GM19395 (cell line): ENCODE measurements around the gene RFX4.
"Not testable (repeated sequence)": the region's sequence is repeated elsewhere in the genome, so short reads cannot be mapped to it uniquely, and the experiment has no call there.

ENCODE experiments used
- ATAC-seq: cut with Tn5 transposase; IDR thresholded peaks from one replicate; pipeline ENCODE4 v1.9.1; 2021; ENCODE audit warnings: mild to moderate bottlenecking, moderate library complexity; ENCODE audit not compliant: unreplicated experiment

RFX4 gene

DNA sequence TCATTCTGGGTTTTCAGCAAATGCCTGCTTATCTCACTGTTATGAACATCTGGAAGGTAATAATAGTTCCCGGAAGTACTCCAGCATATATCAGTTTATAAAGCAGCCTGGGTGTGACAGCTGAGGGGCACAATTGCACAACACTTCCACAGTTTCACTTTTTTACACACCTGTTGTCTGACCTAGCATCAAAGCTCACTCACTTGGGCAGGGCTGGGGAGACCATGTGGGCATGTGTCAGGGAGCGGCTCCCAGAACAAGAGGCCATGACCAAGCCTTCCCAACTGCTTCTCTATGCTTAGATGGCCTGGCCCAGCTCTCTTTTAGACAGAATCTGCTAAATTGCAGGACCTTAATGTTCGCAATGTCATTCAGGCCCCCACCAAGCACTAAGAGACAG is 140.6 kb downstream of the RFX4 start:
- no peak for ATAC-seq

- no peak for ATAC-seq
These were observed 141.3 kb downstream of the RFX4 start for GRCh38 chr12:106724116-106724515.

DNA sequence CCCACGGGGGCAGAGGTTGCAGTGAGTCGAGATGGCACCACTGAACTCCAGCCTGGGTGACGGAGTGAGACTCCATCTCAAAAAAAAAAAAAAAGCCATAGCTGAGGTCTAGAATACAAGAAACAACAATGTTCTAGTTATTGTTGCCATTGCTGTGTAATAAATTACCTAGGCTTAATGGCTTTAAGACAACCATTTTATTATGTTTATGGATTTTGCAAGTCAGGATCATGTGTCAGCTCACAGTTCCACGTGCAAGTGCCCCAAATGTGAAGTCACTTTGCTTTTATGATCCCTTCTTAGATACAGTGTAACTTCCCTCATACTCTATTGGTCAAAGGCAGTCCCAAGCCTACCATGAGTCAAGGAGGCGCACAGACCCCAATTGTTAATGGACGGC is 142.1 kb downstream of the RFX4 start:
- ATAC-seq: no peak

GRCh38 chr12:106726603-106727202 is 143.9 kb downstream of the RFX4 start:
- not testable (repeated sequence) for ATAC-seq

- no peak for ATAC-seq
These were observed 146.8 kb downstream of the RFX4 start for GRCh38 chr12:106729611-106730010.

DNA sequence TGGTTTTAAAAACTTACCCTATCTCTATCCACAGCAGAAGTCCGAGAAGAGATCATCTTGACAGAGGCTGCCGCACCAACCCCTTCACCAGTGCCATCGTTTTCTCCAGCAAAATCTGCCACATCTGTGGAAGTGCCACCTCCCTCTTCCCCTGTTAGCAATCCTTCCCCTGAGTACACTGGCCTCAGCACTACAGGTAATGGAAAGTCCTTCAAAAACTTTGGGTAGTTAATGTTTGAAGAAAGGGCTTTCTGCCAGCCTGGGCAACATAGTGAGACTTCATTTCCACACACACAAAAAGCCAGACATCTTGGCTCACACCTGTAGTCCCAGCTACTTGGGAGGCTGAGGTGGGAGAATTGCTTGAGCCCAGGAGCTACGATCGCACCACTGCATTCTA is 150.1 kb downstream of the RFX4 start:
- no peak for ATAC-seq

DNA sequence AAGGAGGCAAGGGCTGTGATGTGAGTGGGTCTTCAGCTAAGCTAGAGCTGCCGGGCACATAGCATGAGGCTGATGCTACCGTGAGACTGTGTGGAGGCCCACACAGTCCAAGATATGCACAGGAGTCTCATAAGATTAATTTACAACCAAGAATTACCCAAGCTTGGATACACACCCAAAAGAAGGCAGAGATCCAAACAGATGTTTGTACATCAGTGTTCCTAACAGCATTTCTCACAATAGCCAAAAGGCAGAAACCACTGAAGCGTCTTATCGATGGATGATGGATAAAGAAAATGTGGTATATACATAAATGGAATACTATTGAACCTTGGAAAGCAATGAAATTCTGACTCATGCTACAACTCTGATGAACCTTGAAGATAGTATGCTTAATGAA is 150.9 kb downstream of the RFX4 start:
- no peak for ATAC-seq

DNA sequence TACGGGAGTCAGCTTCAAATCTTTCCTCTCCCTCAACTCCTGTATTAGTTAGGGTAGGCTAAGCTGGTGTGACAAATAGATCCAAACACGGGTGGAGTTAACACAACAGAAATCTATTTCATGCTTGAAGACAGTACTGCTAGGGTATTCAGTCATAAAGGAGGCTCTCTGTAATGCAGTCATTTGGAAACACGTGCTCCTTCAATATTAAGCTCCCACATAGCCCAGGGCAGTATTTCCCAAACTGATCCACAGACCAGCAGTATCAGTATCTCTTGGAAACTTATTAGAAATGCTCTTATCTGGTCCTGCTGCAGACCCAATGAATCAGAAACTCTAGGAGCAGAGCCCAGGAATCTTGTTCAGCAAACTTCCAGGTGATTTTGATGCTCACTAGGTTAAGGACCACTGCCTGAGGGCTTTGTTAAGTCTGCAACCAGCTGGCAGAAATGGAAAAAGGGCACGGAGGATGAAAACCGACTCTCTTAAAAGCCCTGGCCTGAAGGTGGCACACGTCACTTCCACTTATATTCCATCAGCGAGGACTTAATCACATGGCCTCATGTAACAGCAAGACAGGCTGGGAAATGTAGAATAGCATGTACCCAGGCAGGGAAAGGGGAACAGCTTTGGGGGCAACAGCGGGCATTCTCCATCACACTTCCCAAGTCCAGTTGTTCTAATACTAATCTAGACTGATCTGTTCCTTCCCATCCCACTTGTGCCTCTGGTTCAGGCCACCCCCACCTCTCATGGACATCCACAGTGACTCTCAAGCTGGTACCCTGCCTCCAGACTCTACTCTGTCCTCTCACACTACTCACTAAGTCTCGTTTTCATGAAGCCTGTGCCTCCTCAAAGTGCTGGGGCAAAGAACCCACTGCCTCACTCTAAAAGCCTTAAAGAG is 153.5 kb downstream of the RFX4 start:
- ATAC-seq: no peak

DNA sequence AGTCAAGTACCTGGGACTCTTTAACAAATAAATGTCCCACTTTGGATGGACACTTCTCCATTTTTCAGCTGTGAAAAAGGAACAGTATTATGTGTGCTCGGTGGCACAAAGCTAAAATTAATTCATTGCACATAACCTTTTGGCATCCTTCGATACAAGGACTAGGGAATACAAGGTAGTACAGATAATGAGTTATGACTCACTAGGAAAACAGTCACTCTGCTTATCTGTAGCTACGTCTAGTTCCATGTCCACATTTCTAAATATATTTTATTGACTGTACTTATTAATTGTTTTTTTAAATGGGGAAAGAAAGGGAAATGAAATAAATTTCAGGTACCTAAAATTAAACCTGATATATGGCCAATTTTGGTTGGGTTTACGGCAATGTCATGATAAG is 156.5 kb downstream of the RFX4 start:
- no peak for ATAC-seq

DNA sequence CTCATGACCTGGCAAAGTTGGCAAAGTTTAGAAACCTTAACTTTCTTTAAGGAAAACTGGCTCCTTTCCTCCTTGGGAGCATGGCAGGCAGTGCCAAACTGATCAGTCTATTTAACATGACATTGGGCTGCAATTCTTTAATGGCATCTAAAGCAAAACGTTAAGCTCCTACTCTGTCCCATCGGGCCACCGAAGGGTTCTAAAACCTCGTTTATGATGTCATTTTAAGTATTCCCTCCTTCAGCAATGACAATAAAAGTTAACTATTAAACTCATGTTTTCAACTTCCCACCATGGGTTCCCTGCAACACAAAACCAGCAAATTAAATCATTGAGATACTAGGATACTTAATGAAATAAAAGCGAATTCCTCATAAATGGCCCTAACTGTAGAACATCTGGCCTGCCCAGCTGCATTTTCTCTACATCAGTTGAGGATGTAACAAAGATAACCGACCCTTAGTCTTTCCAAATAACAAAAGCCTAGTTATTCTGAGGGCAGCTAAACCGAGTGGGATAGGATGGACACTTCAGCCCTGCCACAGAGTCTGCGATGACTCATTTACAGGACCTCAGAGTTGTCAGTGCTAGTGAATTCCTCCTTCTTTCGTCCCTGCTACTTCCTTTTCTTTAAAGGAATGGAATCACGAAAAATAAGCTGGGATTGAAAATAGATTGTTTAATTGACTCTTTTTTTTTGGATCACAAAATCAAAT is 157.2 kb downstream of the RFX4 start:
- no peak for ATAC-seq

DNA sequence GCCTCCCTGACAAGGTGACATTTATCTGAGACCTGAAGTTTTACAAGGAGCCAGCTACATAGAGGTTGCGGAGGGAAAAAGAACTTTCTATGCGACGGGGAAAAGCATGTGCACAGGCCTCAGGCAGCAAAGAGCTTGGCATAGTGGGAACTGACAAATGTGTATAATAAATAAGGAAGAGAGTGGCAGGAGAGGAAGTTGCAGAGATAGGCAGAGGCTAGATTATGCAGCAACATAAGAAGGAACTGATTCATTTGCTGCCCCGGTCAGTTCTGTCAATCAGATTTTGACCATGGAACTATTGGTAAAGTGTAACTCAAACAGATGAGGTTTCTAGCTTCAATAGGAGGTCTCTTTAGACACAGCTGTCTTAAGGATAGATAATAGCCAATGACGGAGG is 158.0 kb downstream of the RFX4 start:
- no peak for ATAC-seq

GRCh38 chr12:106741247-106741646 is 158.4 kb downstream of the RFX4 start:
- no peak for ATAC-seq

- no peak for ATAC-seq
These were observed 160.6 kb downstream of the RFX4 start for GRCh38 chr12:106743270-106743988.

DNA sequence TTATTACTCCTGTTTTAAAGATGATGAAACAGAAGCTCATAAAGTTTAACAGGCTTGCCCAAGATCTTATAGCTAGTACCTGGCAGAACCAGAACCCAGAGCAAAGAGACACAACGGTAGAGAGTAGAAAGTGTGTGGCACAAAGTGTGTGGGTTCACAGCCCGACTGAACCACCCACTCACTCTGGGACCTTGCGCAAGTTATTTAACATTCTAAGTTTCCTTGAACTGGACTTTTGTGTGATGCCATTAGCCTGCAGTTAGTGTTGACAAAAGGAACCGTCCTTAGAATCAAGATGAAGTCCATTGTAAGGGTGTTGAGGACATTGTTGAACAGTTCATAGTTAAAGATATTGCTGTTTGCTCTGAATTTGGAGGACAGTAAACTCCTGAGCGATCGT is 161.8 kb downstream of the RFX4 start:
- no peak for ATAC-seq

- no peak for ATAC-seq
These were observed 162.5 kb downstream of the RFX4 start for GRCh38 chr12:106745181-106745745.

- ATAC-seq: no peak
These were observed 165.2 kb downstream of the RFX4 start for GRCh38 chr12:106747973-106748436.

DNA sequence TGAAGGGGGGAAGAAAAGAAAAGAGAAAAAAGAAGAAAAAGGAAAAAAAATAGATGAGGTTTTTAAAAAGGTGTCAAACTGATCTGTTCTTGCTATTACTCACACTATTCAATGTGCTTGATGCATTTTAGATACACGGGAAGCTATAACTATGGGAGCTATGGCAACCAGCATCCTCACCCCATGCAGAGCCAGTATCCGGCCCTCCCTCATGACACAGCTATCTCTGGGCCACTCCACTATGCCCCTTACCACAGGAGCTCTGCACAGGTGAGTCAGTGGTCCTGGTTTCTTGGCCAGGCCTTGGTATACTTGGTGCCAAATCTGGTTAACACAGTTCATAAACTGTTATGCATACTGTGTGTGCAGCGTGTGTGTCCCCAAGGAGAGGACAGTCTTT is 167.7 kb downstream of the RFX4 start:
- no peak for ATAC-seq

- peak; percentile 97 for ATAC-seq
These were observed 170.7 kb downstream of the RFX4 start for GRCh38 chr12:106753526-106753925.

- no peak for ATAC-seq
These were observed 171.5 kb downstream of the RFX4 start for GRCh38 chr12:106754331-106754730.

GRCh38 chr12:106757623-106758348 is 175.0 kb downstream of the RFX4 start:
- ATAC-seq: no peak
